Endothelial cell of hepatic sinusoid (primary cell): ENCODE measurements around the gene LPIN2.
"Not testable (repeated sequence)": the region's sequence is repeated elsewhere in the genome, so short reads cannot be mapped to it uniquely, and the experiment has no call there.

Source experiments
- in situ Hi-C: cut with HindIII; loops from 2 replicates; pipeline ENCODE4 v1.10.0; 2017; ENCODE audit warnings: low sequenced_read_pairs

The LPIN2 gene

GRCh38 chr18:3013024-3013804 is at the start of gene LPIN2:
TSS of gene LPIN2 (minus strand) at chr18:3013144. CDS start at chr18:2960840, 52,304 bp downstream.
- in situ Hi-C loops = no loop called here

- in situ Hi-C loops = no loop called here
Observed at GRCh38 chr18:3061581-3062312, 48.8 kb upstream of the LPIN2 start.

DNA sequence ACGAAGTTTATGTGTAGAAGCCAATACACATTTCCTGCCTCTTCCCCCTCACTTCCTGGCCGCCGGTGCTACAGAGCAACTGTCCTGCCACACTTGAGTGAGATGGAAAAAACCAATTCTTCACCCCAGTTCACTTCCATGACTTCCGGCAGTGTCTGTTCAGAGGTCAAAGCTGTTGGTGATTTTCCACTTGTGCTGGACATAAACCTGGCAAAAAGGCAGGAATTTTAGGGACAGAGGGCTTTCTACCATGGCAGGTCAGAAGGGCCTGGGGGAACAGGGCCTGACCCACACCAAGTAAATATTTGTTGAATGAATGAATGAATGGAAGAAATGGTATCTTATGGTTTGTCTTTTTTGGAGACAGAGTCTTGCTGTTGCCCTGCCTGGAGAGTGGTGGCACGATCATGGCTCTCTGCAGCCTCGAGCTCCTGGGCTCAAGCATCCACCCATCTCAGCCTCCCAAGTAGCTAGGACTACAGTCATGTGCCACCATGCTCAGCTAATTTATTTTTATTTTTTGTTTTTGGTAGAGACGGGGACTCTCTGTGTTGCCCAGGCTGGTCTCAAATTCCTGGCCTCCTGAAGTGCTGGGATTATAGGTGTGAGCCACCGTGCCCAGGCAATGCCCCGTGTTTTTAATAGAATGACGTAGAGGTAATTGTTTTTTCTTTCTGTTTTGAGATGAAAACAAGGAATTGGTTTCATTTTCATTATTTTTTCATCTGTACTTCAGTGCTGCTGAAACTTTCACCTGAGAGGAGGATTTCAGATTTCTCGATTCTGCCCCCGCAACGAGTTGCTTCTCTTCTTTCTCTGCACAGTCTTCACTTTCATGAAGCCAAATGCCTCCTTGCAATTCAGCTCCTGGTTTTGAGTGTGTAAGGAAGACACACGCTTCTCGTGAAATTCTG is 48.0 kb upstream of the LPIN2 start:
- in situ Hi-C loops = no loop called here

DNA sequence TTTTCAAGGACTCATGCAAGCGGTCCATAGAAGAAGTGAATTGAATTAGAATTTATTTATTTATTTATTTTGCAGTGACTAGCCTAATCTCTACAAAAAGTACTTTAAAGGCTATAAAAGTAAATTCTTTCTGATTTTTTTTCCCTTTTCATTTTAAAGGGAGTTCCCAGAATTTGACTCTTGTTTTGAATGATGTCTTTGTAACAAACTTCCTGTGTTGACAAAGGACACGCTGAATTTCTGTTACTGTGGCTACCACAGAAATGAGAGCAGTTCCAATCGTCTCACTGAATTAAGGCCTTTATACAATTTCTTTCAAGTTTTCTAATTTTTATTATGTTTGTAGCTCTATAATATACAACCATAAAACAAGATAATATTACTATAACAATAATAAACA is 46.3 kb upstream of the LPIN2 start:
- in situ Hi-C loops = no loop called here

DNA sequence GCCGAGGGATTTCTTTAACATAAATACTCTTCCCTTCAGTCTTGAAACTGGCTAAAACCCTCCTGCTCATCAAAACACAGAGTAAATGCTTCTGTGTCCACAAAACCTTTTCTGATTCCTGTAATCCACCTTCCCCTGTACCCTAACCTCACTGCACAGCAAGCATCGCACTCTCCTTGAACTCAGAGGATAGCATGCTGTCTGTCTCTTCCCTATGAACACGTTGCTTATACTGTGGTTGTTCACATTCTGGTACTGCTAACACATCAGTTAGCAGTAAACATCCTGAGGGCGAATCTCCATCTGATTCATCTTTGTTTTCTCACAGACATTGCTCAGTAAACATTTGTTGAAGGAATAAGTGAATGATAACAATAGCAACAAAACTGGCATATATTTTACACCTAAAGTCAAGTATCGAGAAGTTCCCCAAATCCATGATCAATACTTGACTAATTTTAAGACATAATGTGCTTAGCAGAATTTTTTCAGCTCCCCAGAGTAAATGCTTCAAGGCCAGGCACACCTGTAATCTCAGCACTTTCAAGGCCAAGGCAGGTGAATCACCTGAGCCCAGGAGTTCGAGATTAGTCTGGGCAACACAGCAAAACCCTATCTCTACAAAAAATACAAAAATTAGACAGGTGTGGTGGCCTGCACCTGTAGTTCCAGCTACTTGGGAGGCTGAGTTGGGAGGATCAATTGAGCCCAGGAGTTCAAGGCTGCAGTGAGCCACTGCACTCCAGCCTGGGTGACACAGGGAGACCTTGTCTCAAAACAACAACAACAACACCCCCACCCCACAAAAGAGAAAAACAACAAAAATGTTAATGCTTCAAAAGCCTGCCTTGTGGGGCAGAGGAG is 45.6 kb upstream of the LPIN2 start:
- in situ Hi-C loops = no loop called here

- in situ Hi-C loops = no loop called here
Observed at GRCh38 chr18:3057526-3057925, 44.6 kb upstream of the LPIN2 start.

- in situ Hi-C loops = no loop called here
Observed at GRCh38 chr18:3056311-3056710, 43.4 kb upstream of the LPIN2 start.

- in situ Hi-C loops = no loop called here
Observed at GRCh38 chr18:3055816-3056215, 42.9 kb upstream of the LPIN2 start.

DNA sequence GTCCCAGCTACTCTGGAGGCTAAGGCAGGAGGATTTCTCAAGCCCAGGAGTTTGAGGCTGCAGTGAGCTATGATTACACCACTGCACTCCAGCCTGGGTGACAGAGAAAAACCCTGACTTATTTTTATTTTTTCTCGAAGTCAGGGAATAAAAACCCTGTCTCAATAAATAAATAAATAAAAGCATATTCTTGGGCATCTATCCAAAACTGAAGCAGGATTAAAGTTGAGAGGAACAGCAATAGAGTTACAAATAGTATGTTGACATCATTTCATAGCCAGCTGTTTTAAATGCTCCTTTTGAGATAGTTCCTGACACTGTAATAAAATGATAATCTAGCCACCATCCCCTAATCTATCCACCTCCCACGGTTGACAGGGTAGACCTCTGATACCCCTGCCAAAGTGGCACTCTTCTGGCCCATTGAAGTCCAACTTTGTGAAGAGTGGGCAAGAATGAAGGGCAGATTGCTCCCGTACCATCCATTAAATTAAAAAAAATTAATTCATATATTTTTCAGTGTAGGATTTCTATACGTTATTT is 42.3 kb upstream of the LPIN2 start:
- in situ Hi-C loops = no loop called here

- in situ Hi-C loops = no loop called here
Observed at GRCh38 chr18:3054780-3055179, 41.8 kb upstream of the LPIN2 start.

DNA sequence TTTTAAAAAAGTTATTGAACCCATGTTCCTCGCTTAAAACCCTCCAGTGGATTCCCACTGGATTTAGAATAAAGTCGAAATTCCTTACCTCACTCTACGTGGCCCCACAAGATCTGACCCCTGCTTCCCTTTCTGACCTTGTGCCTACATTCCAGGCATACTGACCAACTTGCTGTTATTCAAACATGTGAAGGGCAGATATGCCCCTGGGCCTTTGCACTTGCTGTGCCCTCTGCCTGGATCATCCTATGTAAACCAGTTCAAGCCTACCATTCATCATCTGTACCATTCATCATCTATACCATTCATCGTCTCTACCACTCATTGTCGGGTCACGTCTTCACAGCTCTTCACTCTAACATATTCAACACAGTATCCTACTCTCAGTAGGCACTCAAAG is 41.3 kb upstream of the LPIN2 start:
- in situ Hi-C loops = no loop called here

DNA sequence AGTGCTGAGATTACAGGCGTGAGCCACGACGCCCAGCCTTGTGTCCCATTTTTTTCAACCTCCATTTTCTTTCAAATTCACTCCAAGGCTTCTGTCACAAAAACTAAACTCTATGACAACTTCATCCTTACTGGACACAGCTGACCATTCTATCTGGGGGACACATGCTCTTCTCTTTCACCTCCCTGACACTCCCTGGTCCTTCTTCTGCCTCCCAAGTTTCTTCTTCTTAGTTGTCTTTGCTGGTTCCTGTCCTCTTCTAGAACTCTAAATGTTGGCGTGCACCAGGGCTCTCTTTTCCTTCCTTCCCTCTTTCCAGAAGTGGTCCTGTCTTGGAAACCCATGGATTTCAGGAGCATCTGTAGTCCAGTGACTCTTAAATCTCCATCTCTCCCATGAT is 40.1 kb upstream of the LPIN2 start:
- in situ Hi-C loops = no loop called here

- in situ Hi-C loops = no loop called here
Observed at GRCh38 chr18:3052411-3052758, 39.4 kb upstream of the LPIN2 start.

DNA sequence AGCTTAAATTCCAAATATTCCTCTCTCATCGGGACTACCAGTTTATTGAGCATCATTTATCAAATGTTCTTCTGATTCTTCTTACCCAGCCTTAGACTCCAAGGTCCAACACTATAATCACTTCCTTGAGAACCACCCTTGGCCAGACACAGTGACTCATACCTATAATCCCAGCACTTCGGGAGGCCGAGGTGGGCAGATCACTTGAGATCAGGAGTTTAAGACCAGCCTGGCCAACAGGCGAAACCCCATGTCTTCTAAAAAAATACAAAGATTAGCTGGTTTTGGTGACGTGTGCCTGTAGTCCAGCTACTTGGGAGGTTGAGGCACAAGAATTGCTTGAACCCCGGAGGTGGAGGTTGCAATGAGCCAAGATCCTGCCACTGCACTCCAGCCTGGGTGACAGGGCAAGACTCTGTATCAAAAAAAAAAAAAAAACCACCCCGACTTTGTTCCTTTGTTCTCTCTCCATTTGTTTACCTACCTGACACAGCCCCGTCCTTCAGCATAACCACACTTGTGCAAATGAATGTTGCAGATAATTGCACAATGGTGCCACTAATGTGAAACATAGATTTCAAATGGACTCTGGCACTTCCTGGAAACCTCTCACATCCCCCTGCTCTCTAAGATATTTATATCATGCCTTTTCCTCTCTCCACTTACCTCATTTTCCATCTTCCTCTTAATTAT is 38.9 kb upstream of the LPIN2 start:
- in situ Hi-C loops = no loop called here

- in situ Hi-C loops = not testable (repeated sequence)
Observed at GRCh38 chr18:3049897-3050454, 37.0 kb upstream of the LPIN2 start.

GRCh38 chr18:3048820-3049349 is 35.9 kb upstream of the LPIN2 start:
- in situ Hi-C loops = no loop called here

GRCh38 chr18:3048121-3048520 is 35.2 kb upstream of the LPIN2 start:
- in situ Hi-C loops = no loop called here

- in situ Hi-C loops = no loop called here
Observed at GRCh38 chr18:3046216-3046808, 33.4 kb upstream of the LPIN2 start.
